Cerebellar nuclear complex (tissue), 1 donor: ENCODE data around the gene TOPORS.
"Not testable (repeated sequence)": the region's sequence is repeated elsewhere in the genome, so short reads cannot be mapped to it uniquely, and the experiment has no call there.

Experiments used
- DNase-seq, 2 experiments: peaks; one replicate each; lab custom pipeline; 2025; lab: John Stamatoyannopoulos, UW

The TOPORS gene

GRCh38 chr9:32565967-32566366 lies 13.6 kb upstream of the TOPORS start:
- no peak for DNase-seq

GRCh38 chr9:32558408-32558934 lies 6.1 kb upstream of the TOPORS start:
- no peak for DNase-seq

GRCh38 chr9:32554591-32554990 lies 2.2 kb upstream of the TOPORS start:
- no peak for DNase-seq

- DNase-seq: no peak
Measured at GRCh38 chr9:32554107-32554506, 1.7 kb upstream of the TOPORS start.

- no peak for DNase-seq
Measured at GRCh38 chr9:32551276-32552051, 922 bp downstream of the TOPORS start.

GRCh38 chr9:32550562-32551275 lies 1.7 kb downstream of the TOPORS start:
- peak; percentile 33 to 88 for DNase-seq

- DNase-seq: no peak
Measured at GRCh38 chr9:32550150-32550561, 2.2 kb downstream of the TOPORS start.

- DNase-seq: not testable (repeated sequence)
Measured at GRCh38 chr9:32548213-32548612, 4.2 kb downstream of the TOPORS start.

- no peak for DNase-seq
Measured at GRCh38 chr9:32545884-32546283, 6.5 kb downstream of the TOPORS start.

GRCh38 chr9:32543047-32543446 lies 9.3 kb downstream of the TOPORS start:
- DNase-seq: no peak

- DNase-seq: no peak
Measured at GRCh38 chr9:32533816-32534215, 18.6 kb downstream of the TOPORS start.

GRCh38 chr9:32533336-32533735 lies 19.1 kb downstream of the TOPORS start:
- DNase-seq: no peak

- DNase-seq: no peak
Measured at GRCh38 chr9:32526707-32527048, 25.7 kb downstream of the TOPORS start.

GRCh38 chr9:32526041-32526706 lies 26.2 kb downstream of the TOPORS start, which contains the start of gene RIGI:
RIGI (minus strand) TSS chr9:32526196; CDS start chr9:32526166, 30 bp downstream.
- peak; percentile 12 to 38 for DNase-seq

- DNase-seq: no peak
Measured at GRCh38 chr9:32525709-32526030, 26.7 kb downstream of the TOPORS start.

GRCh38 chr9:32524892-32525708 lies 27.3 kb downstream of the TOPORS start:
- DNase-seq: no peak

GRCh38 chr9:32524558-32524891 lies 27.9 kb downstream of the TOPORS start:
- not testable (repeated sequence) for DNase-seq

GRCh38 chr9:32523910-32524309 lies 28.5 kb downstream of the TOPORS start:
- no peak for DNase-seq

GRCh38 chr9:32518276-32518675 lies 34.1 kb downstream of the TOPORS start:
- no peak for DNase-seq

- no peak for DNase-seq
Measured at GRCh38 chr9:32516241-32516640, 36.1 kb downstream of the TOPORS start.

- DNase-seq: no peak
Measured at GRCh38 chr9:32508728-32509127, 43.7 kb downstream of the TOPORS start.

- DNase-seq: no peak
Measured at GRCh38 chr9:32503008-32503407, 49.4 kb downstream of the TOPORS start.
